HPDE6-E6E7 (cell line): Measurements from ENCODE around the gene HS3ST4.
"Not testable (repeated sequence)": the region's sequence is repeated elsewhere in the genome, so short reads cannot be mapped to it uniquely, and the experiment has no call there.

Experiments used
- DNase-seq: peaks from one replicate; pipeline ENCODE4 v3.0.0; 2011; ENCODE audit warnings: missing footprints; ENCODE audit errors: extremely low spot score

HS3ST4 gene

GRCh38 chr16:26098206-26098605, 406.4 kb downstream of the HS3ST4 start:
- DNase-seq = not testable (repeated sequence)

GRCh38 chr16:26102369-26102768, 410.6 kb downstream of the HS3ST4 start:
- DNase-seq = no peak

DNA sequence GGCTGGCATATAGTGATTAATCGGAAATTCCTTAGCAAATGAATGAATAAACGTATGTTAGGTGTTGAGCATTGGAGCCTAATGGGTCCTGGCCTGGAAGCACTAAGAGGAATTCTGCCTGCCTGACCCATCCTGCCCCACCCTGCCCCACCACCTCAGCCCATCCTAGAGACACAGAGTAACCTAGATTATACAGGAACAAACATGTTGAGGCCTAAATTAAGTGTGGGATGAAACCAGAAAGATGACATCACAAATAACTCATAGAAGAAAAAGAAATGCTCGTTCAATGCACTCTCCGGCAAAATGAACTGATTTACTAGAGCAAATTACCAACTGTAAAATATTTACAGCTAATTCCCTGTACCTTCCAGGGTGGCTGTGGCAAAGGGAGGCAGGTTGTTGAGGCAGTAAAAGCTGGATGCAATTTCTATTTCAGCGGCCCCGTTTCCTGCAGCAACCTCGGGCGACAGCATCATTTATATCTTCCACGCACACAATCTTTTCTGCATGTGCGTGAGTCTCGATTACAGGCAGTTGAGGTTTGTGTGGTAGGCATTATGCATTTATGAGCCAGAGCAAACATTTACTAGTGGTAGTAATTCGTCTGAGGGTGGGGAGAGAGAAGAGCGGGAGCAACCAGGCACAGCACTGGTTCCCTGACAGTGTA, 417.2 kb downstream of the HS3ST4 start:
- DNase-seq = no peak

DNA sequence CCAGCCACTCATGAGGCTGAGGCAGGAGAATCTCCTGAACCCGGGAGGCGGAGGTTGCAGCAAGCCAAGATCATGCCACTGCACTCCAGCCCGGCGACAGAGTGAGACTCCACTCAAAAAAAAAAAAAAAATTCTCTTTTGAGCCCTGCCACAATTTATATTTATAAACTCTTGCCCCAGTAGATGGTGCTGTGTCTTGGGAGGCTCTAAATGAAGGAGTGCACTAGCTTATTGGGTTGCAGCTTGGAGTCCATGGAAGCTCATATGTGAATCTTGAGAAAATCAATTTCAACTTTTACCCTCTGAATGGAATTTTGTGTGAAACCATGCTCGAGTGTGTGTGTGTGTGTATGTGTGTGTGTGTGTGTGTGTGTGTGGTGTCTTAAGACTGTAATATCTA, 420.1 kb downstream of the HS3ST4 start:
- DNase-seq = no peak

DNA sequence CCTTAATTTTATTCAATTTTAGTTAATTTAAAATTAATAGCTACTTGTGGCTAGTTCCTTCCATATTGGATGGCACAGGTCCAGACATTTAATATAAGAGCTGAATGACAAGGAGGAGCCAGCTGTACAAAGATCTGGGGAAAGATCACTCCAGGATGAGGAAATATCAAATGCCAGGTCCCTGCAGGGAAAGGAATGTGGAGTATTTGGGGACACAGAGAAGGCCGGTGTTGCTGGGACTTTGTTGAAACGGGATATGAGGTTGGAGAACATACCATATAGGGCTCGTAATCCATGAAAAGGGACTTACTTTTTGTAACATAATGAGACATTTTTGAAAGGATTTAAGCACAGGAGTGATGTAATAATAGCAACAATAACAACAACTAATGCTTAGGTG, 426.8 kb downstream of the HS3ST4 start:
- no peak for DNase-seq

GRCh38 chr16:26120729-26121128, 429.0 kb downstream of the HS3ST4 start:
- no peak for DNase-seq

- DNase-seq = no peak
These were observed 436.5 kb downstream of the HS3ST4 start for GRCh38 chr16:26128296-26128695.

DNA sequence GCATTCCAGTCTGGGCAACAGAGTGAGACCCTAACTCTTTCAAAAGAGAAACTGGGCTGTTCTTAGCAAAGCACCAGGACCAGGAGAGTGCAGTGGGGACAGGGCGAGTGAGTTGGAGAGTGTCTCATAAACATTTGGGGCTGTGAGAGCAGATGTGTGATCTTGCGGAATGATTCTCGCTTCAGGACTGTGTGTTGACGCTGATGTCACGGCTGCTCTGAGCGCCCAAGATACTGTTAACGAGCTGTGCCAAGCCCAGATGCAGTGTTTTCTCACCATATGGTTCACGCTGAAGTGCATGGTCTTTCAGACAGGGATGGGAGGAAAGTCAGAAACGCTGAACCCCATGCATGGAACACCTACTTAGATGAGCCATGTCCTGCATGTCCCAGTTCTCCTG, 438.2 kb downstream of the HS3ST4 start:
- DNase-seq = no peak

- DNase-seq = no peak
These were observed 441.8 kb downstream of the HS3ST4 start for GRCh38 chr16:26133416-26134093.

- DNase-seq = no peak
These were observed 442.8 kb downstream of the HS3ST4 start for GRCh38 chr16:26134588-26134987.

DNA sequence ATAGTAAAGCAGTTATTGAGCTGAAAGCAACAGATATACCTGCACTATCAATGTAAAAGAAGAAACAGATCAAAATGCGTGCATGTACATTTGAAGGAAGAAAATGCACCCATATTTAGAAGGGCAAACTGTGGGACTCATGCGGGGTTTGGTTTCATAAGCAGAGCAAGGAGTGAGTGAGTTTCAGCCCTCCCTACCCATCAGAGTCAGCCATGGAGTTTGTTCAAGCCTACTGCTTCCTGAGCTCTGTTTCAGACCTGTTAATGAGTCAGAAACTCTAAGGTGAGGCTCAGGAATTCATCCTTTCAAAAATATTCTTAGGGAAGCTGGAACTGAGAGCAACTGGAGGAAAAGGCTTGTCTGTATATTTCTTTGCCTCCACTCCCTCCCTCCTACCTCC, 446.2 kb downstream of the HS3ST4 start:
- DNase-seq = no peak

GRCh38 chr16:26139091-26139490, 447.3 kb downstream of the HS3ST4 start:
- DNase-seq = no peak

DNA sequence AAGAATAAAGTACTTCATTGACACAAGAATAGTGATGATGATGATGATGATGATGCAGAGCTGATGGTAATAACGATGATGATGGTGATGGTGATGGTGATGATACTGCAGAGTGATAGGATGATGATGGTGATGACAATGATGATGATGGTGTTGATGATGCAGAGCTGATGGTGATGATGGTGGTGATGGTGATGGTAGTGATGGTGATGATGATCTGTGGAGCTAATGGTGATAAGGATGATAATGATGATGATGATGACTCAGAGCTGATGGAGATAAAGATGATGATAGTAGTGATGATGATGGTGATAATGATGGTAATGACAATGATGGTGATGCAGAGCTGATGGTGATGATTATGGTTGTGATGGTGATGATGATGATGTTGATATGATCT, 448.1 kb downstream of the HS3ST4 start:
- DNase-seq = no peak

DNA sequence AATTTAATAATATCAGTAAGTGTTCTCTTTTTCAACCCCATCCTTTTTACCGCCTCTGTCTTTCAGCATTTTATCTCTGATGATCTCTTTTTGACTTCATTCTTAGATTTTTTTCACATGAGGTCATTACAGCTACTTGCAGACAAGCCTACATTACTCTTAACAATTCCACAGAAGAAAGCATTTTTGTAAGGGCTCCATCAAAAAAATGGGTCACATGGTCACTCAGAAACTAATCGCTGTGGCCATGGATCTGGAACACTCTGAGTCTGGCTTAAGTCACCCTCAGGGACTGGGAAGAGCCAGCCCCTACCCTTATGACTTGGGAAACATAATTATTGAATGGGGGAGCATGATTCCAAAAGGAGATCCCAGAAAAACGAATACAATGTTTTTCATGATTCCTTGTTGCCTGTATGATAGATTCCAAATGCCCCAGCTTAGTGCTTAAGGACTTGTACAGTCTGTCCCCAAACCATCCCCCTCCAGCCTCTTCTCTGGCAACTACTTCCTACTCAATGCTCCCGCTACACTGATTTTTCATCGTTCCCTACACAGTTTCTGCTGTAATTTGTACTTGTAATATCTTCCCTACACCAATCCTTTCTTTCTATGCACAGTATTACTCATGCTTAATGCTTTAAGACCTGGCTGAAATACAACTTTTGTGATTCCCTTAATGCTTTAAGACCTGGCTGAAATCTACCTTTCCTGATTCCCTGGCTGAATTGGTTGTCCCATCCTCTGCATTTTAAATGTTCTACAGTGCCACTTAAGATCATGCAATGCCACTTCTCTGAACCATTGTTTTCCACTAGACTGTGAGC, 457.8 kb downstream of the HS3ST4 start:
- DNase-seq = no peak

GRCh38 chr16:26155221-26155620, 463.5 kb downstream of the HS3ST4 start:
- no peak for DNase-seq

DNA sequence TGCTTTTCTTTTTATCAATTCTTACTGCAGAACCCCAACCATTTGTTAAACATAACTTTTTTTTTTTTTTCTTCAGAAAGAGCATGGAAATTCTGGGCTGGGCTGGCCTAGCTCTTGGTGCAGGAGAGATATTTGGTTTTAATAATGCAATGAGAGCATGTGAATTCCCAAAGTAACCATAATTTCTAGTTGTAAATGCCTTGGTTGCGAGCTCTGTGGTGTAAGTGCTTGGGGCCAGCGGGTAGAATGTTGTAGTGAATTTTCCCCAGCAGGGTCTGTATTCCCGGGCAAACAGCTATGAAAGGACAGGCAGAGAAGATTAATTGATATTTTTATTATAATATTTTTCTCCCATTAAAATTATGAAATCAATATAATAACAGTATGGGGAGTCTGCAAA, 465.6 kb downstream of the HS3ST4 start:
- DNase-seq = no peak

- DNase-seq = no peak
These were observed 466.5 kb downstream of the HS3ST4 start for GRCh38 chr16:26158142-26158759.

DNA sequence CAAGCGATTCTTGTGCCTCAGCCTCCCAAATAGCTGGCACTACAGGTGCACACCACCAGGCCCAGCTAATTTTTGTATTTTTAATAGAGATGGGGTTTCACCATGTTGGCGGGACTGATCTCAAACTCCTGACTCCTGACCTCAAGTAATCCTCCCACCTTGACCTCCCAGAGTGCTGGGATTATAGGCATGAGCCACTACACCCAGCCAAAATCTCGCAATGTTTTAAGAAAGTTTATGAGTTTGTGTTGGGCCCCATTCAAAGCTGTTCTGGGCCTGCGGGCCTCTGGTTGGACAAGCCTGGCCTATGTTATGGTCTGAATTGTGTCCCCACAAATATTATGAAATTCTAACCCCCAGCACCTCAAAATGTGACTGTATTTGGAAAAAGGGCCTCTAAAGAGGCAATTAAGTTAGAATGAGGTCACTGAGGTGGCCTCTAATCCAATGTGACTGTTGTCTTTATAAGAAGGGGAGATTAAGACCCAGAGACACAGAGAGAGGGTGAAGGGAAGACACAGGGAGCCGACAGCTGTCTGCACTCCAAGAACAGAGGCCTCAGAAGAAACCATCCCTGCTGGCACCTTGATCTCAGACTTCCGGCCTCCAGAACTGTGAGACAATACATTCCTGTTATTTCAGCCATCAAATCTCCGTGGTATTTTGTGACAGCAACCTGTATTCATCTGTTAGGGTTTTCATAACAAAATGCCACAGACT, 469.9 kb downstream of the HS3ST4 start:
- no peak for DNase-seq

GRCh38 chr16:26169473-26169872, 477.7 kb downstream of the HS3ST4 start:
- DNase-seq = no peak

GRCh38 chr16:26175944-26176343, 484.2 kb downstream of the HS3ST4 start:
- DNase-seq = no peak

GRCh38 chr16:26177438-26177837, 485.7 kb downstream of the HS3ST4 start:
- DNase-seq = no peak

DNA sequence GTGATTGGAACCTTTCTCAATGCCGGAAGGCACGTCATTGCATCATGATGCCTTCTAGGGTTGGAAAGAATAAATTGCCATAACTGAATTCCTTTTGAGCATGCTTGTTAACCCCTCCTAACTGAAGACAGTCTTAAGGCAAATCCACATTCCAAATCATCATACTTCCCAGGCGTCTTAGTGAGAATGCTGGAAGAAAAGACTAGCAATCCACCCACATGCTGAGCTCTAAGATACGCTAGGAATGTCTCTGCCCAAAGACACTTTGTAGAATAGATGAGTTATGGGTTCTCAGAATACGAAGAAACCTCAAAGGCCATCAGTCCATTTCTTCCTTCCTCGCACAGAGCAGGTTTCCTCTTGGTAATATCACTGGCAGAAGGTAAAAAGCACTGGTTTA, 486.5 kb downstream of the HS3ST4 start:
- no peak for DNase-seq
